Measurements from ENCODE around the gene EGF. TPM values are rescaled to one million over a fixed set of nuclear protein-coding genes. Genes with fewer than 3 reads are reported as not detected.

EGF gene
- total and polyA plus RNA-seq, 5 donors, result 5.3 to 17.8 (median 11.9) TPM

GRCh38 chr4:109998867-109999584 lies 86.3 kb downstream of the EGF start:
- ATAC-seq (peak in 1 of 2 donors; percentile 69), DNase-seq (no peak)
- H3K27ac ChIP-seq (ENCODE audit: low read length), result no peak overlapping the region

GRCh38 chr4:109999585-109999912 lies 86.9 kb downstream of the EGF start:
- H3K4me3 ChIP-seq (ENCODE audit: low read length), result no peak overlapping the region
- no peaks in the 10 kb centered on the region for H3K27me3 ChIP-seq (ENCODE audit: control insufficient read depth, insufficient read depth)
- peak in 1 of 3 donors; percentile 43 for DNase-seq
- intact Hi-C loops (cut with DNase I), result loop anchor here in 2 of 4 donors (2.0 to 5.0 kb wide), 2 partner anchors 515 to 518 kb away; no protein-coding TSS in a partner anchor
- no peaks in the 10 kb centered on the region for H3K4me1 ChIP-seq (ENCODE audit: control insufficient read depth, insufficient read depth, low read length)
- H3K27ac ChIP-seq (ENCODE audit: low read length), result no peak overlapping the region
- 73% methylated on average over 9 of the region's 9 CpGs for WGBS
- H3K9me3 ChIP-seq (ENCODE audit: control insufficient read depth, low read length), result no peaks in the 10 kb centered on the region
- ATAC-seq, result no peak

More at GRCh38 chr4:109998867-109999584, 86.3 kb downstream of the EGF start:
- Histone ChIP-seq H3K4me3 (ENCODE audit: low read length) (no peak overlapping the region), H3K4me1 (ENCODE audit: control insufficient read depth, insufficient read depth, low read length) (no peaks in the 10 kb centered on the region), H3K9me3 (ENCODE audit: control insufficient read depth, low read length) (no peaks in the 10 kb centered on the region), H3K27me3 (ENCODE audit: control insufficient read depth, insufficient read depth) (no peaks in the 10 kb centered on the region)
- intact Hi-C loops (cut with DNase I), result loop anchor here in 2 of 4 donors (2.0 to 5.0 kb wide), 2 partner anchors 516 to 518 kb away; no protein-coding TSS in a partner anchor
- WGBS, result 43% methylated on average over 3 of the region's 3 CpGs

GRCh38 chr4:110002326-110002725 lies 89.6 kb downstream of the EGF start:
- WGBS, result 72% methylated on average over 3 of the region's 3 CpGs
- no peak overlapping the region for H3K27ac ChIP-seq (ENCODE audit: low read length)
- no peak overlapping the region for H3K4me3 ChIP-seq (ENCODE audit: low read length)
- DNase-seq (no peak), ATAC-seq (no peak)
- intact Hi-C loops (cut with DNase I), result loop anchor here in 3 of 4 donors (2.0 to 10.0 kb wide), 3 partner anchors 312 to 512 kb away; no protein-coding TSS in a partner anchor
- H3K9me3 ChIP-seq (ENCODE audit: control insufficient read depth, low read length), result no peaks in the 10 kb centered on the region
- no peaks in the 10 kb centered on the region for H3K27me3 ChIP-seq (ENCODE audit: control insufficient read depth, insufficient read depth)
- no peaks in the 10 kb centered on the region for H3K4me1 ChIP-seq (ENCODE audit: control insufficient read depth, insufficient read depth, low read length)

DNA sequence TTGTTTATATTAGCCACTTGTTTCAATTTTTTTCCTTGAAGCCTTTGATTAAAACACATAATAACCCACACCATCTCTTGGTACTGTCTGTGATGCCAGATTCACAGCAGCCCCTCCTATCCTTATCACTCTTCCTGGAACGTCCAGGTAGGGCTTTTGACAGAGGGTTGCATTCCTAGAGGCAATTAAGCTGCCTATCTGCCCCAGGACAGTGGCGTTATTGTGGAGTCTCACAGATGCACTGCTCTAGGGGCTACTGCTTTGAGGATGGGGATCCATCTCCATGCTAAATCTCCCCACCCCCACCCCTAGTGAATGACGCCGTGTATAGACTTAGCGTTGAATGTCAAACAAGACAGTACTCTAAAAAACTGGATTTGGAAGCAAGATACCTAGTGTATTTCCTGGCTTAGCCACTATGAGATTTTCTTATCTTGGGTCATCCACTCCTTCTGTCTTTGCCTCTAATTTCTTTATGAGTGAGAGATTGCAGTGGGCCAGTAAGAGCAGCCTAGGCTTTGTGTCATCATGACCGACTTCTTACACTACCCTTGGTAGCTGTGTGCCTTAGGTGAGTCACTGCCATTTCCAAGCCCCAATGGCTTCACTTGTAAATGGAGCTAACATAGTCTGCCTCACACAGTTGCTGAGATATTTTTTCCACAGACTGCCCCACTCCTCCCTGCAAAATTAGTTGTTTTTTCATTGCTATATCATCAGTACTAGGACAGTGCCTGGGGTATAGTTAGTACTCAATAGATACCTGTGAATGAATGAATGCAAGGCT lies 90.9 kb downstream of the EGF start:
- no peaks in the 10 kb centered on the region for H3K4me1 ChIP-seq (ENCODE audit: control insufficient read depth, insufficient read depth, low read length)
- no peaks in the 10 kb centered on the region for H3K9me3 ChIP-seq (ENCODE audit: control insufficient read depth, low read length)
- no peak for ATAC-seq
- WGBS, result 67% methylated on average over 6 of the region's 6 CpGs
- intact Hi-C loops (cut with DNase I), result loop anchor here in 3 of 4 donors (2.0 to 10.0 kb wide), 3 partner anchors 311 to 511 kb away; no protein-coding TSS in a partner anchor
- no peaks in the 10 kb centered on the region for H3K27me3 ChIP-seq (ENCODE audit: control insufficient read depth, insufficient read depth)
- H3K4me3 ChIP-seq (ENCODE audit: low read length), result no peak overlapping the region
- DNase-seq, result no peak
- H3K27ac ChIP-seq (ENCODE audit: low read length), result no peak overlapping the region

DNA sequence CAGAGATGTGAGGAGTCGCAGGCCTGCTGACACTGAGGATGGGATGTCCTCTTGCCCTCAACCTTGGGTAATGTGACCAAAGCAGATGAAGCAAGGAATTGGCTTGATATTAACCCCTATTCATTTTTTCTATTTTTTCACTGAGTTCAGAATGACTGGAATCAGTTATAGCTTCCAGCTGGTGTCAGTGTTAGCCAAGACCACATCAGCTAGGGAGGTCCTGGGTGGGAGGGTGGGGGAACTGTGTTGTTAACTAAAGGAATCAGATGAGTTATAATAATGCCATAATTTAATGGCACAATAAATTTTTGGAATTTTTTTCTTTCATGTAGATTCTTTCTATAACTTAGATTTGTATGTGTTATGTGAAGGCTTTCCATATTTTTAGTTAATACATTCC lies 91.9 kb downstream of the EGF start:
- intact Hi-C loops (cut with DNase I), result loop anchor here in 2 of 4 donors (10.0 kb wide), 2 partner anchors 310 to 510 kb away; no protein-coding TSS in a partner anchor
- Histone ChIP-seq H3K27ac (ENCODE audit: low read length) (no peak overlapping the region), H3K9me3 (ENCODE audit: control insufficient read depth, low read length) (no peaks in the 10 kb centered on the region), H3K4me3 (ENCODE audit: low read length) (no peak overlapping the region), H3K4me1 (ENCODE audit: control insufficient read depth, insufficient read depth, low read length) (no peaks in the 10 kb centered on the region), H3K27me3 (ENCODE audit: control insufficient read depth, insufficient read depth) (no peaks in the 10 kb centered on the region)
- no peak for DNase-seq
- no peak for ATAC-seq
- WGBS, result 80% methylated on average over 1 of the region's 1 CpG

DNA sequence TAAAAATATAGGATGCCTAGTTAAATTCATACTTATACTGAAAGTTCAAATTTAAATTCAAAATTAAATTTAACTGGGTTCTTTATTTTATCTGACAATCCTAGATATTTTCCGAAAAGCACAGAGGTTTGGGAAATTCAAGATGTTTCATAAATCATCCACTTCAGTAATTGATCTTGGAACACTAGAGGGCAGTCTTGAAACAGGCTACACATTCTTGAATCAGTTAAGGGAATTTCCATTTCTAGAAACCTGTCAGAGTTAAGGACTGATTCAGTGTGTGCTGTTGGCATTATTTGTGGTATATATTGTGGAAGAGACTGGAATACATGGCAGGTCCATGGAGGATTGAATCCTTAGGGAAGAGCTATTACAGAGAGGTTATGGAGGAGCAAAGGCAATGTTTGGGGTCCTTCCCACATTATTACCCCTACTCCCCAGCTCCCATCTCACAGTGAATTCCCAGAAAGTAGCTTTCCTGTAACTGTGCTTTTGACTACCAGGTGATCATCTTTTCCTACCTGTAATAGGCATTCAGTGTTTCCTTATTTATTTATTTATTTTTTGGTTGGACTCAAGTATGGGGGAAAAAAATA lies 92.9 kb downstream of the EGF start:
- ATAC-seq, result no peak
- Histone ChIP-seq H3K27ac (ENCODE audit: low read length) (no peak overlapping the region), H3K4me3 (ENCODE audit: low read length) (no peak overlapping the region), H3K9me3 (ENCODE audit: control insufficient read depth, low read length) (no peaks in the 10 kb centered on the region), H3K27me3 (ENCODE audit: control insufficient read depth, insufficient read depth) (no peaks in the 10 kb centered on the region), H3K4me1 (ENCODE audit: control insufficient read depth, insufficient read depth, low read length) (no peaks in the 10 kb centered on the region)
- DNase-seq, result no peak
- WGBS, result 18% methylated on average over 1 of the region's 1 CpG
- intact Hi-C loops (cut with DNase I), result loop anchor here in 2 of 4 donors (10.0 kb wide), 2 partner anchors 309 to 509 kb away; no protein-coding TSS in a partner anchor

GRCh38 chr4:110007217-110007616 lies 94.5 kb downstream of the EGF start:
- WGBS, result 95% methylated on average over 3 of the region's 3 CpGs
- Histone ChIP-seq H3K9me3 (ENCODE audit: control insufficient read depth, low read length) (no peaks in the 10 kb centered on the region), H3K4me1 (ENCODE audit: control insufficient read depth, insufficient read depth, low read length) (no peaks in the 10 kb centered on the region), H3K4me3 (ENCODE audit: low read length) (no peak overlapping the region), H3K27ac (ENCODE audit: low read length) (no peak overlapping the region), H3K27me3 (ENCODE audit: control insufficient read depth, insufficient read depth) (no peaks in the 10 kb centered on the region)
- ATAC-seq, result no peak
- intact Hi-C loops (cut with DNase I), result loop anchor here in 2 of 4 donors (10.0 kb wide), 2 partner anchors 308 to 508 kb away; no protein-coding TSS in a partner anchor
- no peak for DNase-seq

DNA sequence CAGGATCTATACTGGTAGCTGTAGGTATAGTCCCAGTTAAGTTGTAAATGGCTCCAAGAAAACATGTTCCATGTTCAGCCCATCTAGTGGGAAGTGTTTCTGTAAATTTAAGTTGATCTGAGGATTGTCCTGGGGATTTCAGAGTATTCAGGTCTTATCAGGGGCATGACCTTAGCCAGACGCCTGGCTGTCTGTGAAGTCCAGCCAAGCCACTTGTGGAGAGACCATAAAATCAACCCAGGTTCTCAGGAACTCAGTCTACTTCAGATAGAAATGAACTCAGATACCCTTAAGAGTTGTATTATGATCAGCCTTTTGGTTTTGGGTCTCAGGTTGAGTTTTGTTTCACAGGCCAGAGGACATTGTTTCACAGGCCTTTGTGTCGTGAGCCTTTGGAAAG lies 95.9 kb downstream of the EGF start:
- Histone ChIP-seq H3K4me3 (ENCODE audit: low read length) (no peak overlapping the region), H3K27ac (ENCODE audit: low read length) (no peak overlapping the region), H3K9me3 (ENCODE audit: control insufficient read depth, low read length) (no peaks in the 10 kb centered on the region), H3K4me1 (ENCODE audit: control insufficient read depth, insufficient read depth, low read length) (no peaks in the 10 kb centered on the region), H3K27me3 (ENCODE audit: control insufficient read depth, insufficient read depth) (no peaks in the 10 kb centered on the region)
- intact Hi-C loops (cut with DNase I), result loop anchor here in 2 of 4 donors (10.0 kb wide), 2 partner anchors 306 to 506 kb away; no protein-coding TSS in a partner anchor
- DNase-seq, result no peak
- 54% methylated on average over 2 of the region's 2 CpGs for WGBS
- ATAC-seq, result no peak

DNA sequence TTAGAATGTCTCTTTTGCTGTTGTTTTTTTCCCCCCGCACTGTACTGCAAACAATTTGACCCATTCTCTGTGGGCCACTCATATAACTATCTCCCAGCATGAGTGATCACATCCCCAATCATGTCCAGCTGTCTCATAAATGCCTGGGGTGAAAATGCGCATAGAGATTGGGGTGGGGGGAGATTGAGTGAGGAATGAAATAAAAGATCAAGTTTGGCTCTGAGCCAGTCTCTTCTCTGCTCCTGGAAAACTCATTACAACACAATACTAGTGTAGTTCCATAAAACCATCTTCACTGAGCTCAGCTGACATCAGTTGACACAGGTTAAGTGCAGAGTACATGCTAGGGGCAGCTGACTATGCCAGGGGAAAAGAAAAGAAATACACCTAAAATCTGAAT lies 96.9 kb downstream of the EGF start:
- no peak overlapping the region for H3K27ac ChIP-seq (ENCODE audit: low read length)
- ATAC-seq (no peak), DNase-seq (no peak)
- H3K27me3 ChIP-seq (ENCODE audit: control insufficient read depth, insufficient read depth), result no peaks in the 10 kb centered on the region
- no peaks in the 10 kb centered on the region for H3K4me1 ChIP-seq (ENCODE audit: control insufficient read depth, insufficient read depth, low read length)
- 85% methylated on average over 2 of the region's 2 CpGs for WGBS
- intact Hi-C loops (cut with DNase I), result loop anchor here in 2 of 4 donors (10.0 kb wide), 2 partner anchors 305 to 505 kb away; no protein-coding TSS in a partner anchor
- H3K4me3 ChIP-seq (ENCODE audit: low read length), result no peak overlapping the region
- H3K9me3 ChIP-seq (ENCODE audit: control insufficient read depth, low read length), result no peaks in the 10 kb centered on the region

DNA sequence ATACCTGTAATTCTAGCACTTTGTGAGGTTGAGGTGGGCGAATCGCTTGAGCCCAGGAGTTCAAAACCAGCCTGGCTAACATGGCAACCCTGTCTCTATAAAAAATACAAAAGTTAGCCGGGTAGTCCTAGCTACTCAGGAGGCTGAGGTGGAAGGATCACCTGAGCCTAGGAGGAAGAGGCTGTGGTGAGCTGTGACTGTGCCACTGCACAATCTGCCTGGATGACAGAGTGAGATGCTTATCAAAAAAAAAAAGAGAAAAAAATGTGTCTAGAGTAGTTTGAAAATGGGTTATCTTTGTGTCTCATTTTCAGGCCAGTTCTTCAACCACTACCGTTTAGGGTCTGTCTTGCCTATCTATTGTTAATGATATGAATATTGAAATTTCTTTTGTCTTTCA lies 98.1 kb downstream of the EGF start:
- DNase-seq (no peak), ATAC-seq (no peak)
- WGBS, result 91% methylated on average over 4 of the region's 4 CpGs
- Histone ChIP-seq H3K4me1 (ENCODE audit: control insufficient read depth, insufficient read depth, low read length) (no peaks in the 10 kb centered on the region), H3K27ac (ENCODE audit: low read length) (no peak overlapping the region), H3K27me3 (ENCODE audit: control insufficient read depth, insufficient read depth) (no peaks in the 10 kb centered on the region), H3K4me3 (ENCODE audit: low read length) (no peak overlapping the region), H3K9me3 (ENCODE audit: control insufficient read depth, low read length) (no peaks in the 10 kb centered on the region)
- intact Hi-C loops (cut with DNase I), result no loop called here

All from right cardiac atrium (tissue), 5 donors.